Bladder microvascular endothelial cell (primary cell): ENCODE results near the gene GOLPH3L. TPM values are rescaled to one million over a fixed set of nuclear protein-coding genes. Genes with fewer than 3 reads are reported as not detected.

Source experiments
- total RNA-seq: library from RNA; depleted of rRNA; stranded (reverse); fragments of >200 nt; gene quantifications from 2 replicates; pipeline ENCODE4 v1.2.3, GENCODE V29; 2014

The GOLPH3L gene
- 7.9 and 18.1 TPM in 2 replicates for total RNA-seq

GRCh38 chr1:150696995-150697927 is at the start of gene GOLPH3L:
TSS of gene GOLPH3L (minus strand) at chr1:150697154. CDS start at chr1:150694838, 2,316 bp downstream.

DNA sequence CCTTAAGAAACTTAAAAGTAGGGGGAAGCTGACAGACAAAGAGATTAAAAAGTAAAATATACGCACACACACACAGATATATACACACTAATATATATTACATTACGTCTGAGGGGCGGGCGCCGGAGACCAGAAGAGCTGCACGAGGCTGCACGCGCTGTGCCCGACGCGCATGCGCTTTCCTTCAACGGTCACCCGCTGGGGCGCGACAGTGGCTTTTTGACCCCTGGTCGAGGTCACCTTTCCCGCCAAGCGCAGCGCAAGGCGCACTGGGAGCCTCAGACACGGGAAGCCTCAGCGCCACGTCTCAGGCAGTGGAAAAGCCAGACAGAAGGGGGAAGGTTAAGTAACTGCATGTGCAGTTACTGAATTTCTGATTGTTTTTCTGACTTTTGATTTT is 23.7 kb upstream of the GOLPH3L start, which contains the start of gene HORMAD1:
HORMAD1 (minus strand) TSS at position 193 of the 400 bp plus-strand sequence. CDS start 1,390 bp downstream, outside the sequence.

GRCh38 chr1:150629115-150629928 is 67.6 kb downstream of the GOLPH3L start, which contains the start of gene ENSA:
TSS of gene ENSA (minus strand) at chr1:150629612. CDS start at chr1:150629470, 142 bp downstream.

Other genes starting within 250 kb of the GOLPH3L start
- gene TARS2, start 209.7 kb downstream of the GOLPH3L start, total RNA-seq, result 7.4 and 11.5 TPM in 2 replicates
- 0.16 and 0.38 TPM in 2 replicates for gene ECM1, start 189.0 kb downstream of the GOLPH3L start, total RNA-seq
- not detected in 2 replicates for gene FALEC, start 181.4 kb downstream of the GOLPH3L start, total RNA-seq
- gene ADAMTSL4, start 147.7 kb downstream of the GOLPH3L start, total RNA-seq, result under 0.01 and 0.44 TPM in 2 replicates
- 122 and 253 TPM in 2 replicates for gene MCL1, start 117.5 kb downstream of the GOLPH3L start, total RNA-seq
- gene ENSA, start 67.5 kb downstream of the GOLPH3L start, total RNA-seq, result 69.2 and 77.7 TPM in 2 replicates
- gene HORMAD1, start 23.7 kb upstream of the GOLPH3L start, total RNA-seq, result 0.13 TPM in 1 of 2 replicates, not detected in the other
- 45.8 and 116 TPM in 2 replicates for gene CTSS, start 68.6 kb upstream of the GOLPH3L start, total RNA-seq
- 0.81 and 2.5 TPM in 2 replicates for gene CTSK, start 111.1 kb upstream of the GOLPH3L start, total RNA-seq
- gene ARNT, start 179.4 kb upstream of the GOLPH3L start, total RNA-seq, result 12.6 and 38.4 TPM in 2 replicates
- gene CTXND2, start 190.0 kb upstream of the GOLPH3L start, total RNA-seq, result not detected in 2 replicates
- gene SETDB1, start 229.2 kb upstream of the GOLPH3L start, total RNA-seq, result 24.6 and 44.6 TPM in 2 replicates